ENCODE measurements around the gene ARID4B. TPM values are rescaled to one million over a fixed set of nuclear protein-coding genes. Genes with fewer than 3 reads are reported as not detected.
A peak's percentile ranks its signal among the peaks of the same experiment; 100 is the strongest.
"Not testable (repeated sequence)": the region's sequence is repeated elsewhere in the genome, so short reads cannot be mapped to it uniquely, and the experiment has no call there.

Gene ARID4B
- total RNA-seq, 1 donor: 254 TPM

DNA sequence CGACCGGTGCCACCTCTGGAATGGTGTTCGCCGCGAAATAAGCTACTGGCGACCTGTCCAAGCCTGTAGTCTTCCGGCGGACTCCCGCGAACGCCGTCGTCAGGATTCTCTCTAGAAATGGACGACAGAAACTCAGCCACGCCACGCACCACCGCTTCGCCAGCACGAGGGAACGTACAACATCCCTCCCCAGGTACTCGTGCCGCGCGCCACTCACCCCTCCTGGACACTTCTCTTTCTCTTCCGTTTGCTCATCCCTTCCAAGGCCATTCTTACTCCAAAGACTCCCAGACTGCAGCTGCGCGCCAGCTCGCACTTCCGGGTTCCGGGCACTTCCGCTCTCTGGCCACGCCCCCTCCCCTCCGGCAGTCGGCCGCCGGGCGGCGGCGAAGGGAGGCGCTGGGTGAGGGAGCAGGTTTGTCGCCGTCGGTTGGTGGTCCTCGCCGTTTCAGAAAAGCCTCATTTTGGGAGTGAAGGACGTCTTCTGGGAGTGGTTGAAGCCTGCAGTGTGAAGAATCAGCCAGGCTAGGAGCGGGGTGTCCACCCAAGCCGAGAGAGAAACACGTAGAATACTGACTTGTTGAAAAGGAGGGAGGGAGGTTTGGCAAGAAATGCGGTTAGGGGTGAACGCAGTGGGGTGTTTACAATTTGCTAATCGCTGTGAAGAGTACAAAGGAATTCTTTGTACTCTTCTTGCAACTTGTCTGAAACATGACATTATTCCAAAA lies 166.9 kb downstream of the ARID4B start, which contains the start of gene RBM34:
Gene RBM34 (minus strand): TSS at position 294 of the 728 bp plus-strand sequence. CDS start 24 bp downstream, at position 270.
- peak within 1 kb of the TSS; percentile 85 for H3K4me3 ChIP-seq (ENCODE audit: low read length)
- H3K4me1 ChIP-seq (ENCODE audit: insufficient read depth, low read length): peaks cover 26% of the 10 kb centered on the region
- H3K9me3 ChIP-seq (ENCODE audit: low read depth, low read length): no peaks in the 10 kb centered on the region
- no peaks in the 10 kb centered on the region for H3K27me3 ChIP-seq (ENCODE audit: insufficient read depth, low read length)

DNA sequence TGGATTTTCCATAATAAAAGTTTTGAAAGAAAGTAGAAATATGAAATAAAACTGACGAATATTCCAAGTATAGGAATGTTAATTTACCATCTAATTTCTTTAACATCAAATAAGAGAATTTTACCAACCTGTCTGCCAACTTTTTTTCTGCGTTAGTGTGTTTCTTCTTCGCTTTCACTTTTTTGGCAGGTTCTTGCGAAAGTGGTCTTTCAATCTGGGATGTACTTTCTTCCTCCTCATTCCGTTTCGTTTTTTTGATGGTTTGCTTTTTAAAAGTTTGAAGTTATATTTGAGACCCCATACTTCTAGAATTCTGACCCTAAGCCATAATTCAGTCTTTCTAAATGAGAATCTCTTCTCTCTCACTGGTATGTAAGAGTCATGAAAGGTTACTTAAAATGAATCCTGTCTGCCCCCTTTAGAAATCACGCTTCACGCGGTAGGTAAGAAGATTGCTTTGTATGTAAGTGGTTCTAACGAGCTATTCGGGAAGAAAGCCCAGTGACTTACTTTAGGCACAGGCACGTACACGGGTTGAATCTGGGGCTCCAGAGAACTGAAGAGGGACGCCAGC lies 167.5 kb downstream of the ARID4B start:
- peak overlapping the region; percentile 85 for H3K4me3 ChIP-seq (ENCODE audit: low read length)
- no peaks in the 10 kb centered on the region for H3K9me3 ChIP-seq (ENCODE audit: low read depth, low read length)
- H3K27me3 ChIP-seq (ENCODE audit: insufficient read depth, low read length): no peaks in the 10 kb centered on the region
- H3K4me1 ChIP-seq (ENCODE audit: insufficient read depth, low read length): peaks cover 26% of the 10 kb centered on the region

DNA sequence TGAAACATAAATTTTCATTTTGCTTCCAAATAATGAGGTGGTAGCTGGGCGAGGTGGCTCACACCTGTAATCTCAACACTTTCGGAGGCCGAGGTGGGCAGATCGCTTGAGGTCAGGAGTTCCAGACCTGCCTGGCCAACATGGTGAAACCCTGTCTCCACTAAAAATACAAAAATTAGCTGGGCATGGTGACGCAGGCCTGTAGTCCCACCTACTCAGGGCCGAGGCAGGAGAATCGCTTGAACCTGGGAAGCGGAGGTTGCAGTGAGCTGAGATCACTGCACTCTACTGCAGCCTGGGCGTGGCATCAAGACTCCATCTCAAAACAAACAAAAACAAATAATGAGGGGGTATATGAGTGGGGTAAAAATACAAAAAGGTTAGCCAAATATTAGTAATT lies 168.0 kb downstream of the ARID4B start:
- not testable (repeated sequence) for H3K27me3 ChIP-seq (ENCODE audit: insufficient read depth, low read length); H3K4me3 ChIP-seq (ENCODE audit: low read length); H3K9me3 ChIP-seq (ENCODE audit: low read depth, low read length)
- H3K4me1 ChIP-seq (ENCODE audit: insufficient read depth, low read length): peaks cover 26% of the 10 kb centered on the region

DNA sequence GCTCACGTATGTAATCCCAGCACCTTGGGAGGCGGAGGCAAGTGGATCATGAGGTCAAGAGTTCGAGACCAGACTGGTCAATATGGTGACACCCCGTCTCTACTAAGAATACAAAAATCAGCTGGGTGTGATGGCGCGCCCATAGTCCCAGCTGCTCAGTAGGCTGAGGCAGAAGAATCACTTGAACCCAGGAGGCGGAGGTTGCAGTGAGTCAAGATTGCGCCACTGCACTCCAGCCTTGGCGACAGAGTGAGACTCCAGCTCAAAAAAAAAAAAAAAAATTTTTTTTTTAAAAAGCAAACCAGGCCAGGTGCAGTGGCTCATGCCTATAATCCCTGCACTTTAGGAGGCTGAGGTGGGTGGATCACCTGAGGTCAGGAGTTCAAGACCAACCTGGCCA lies 168.7 kb downstream of the ARID4B start:
- not testable (repeated sequence) for H3K27me3 ChIP-seq (ENCODE audit: insufficient read depth, low read length); H3K9me3 ChIP-seq (ENCODE audit: low read depth, low read length); H3K4me3 ChIP-seq (ENCODE audit: low read length)
- H3K4me1 ChIP-seq (ENCODE audit: insufficient read depth, low read length): peaks cover 26% of the 10 kb centered on the region

DNA sequence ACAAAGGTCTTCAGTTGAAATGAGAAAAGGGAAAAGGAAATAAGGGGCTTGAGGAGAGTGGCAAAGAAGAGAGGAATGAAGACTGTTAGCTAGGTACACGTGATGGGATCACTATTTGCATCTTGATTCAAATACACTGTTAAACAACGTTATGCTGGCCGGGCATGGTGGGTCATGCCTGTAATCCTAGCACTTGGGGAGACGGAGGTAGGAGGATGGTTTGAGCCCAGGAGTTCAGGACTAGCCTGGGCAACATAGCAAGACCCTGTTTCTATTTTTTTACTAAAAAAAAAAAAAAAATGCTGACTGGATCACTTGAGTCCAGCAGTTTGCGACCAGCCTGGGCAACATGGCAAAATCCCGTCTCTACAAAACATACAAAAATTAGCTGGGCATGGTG lies 169.3 kb downstream of the ARID4B start:
- H3K4me3 ChIP-seq (ENCODE audit: low read length): no peak overlapping the region
- peaks cover 26% of the 10 kb centered on the region for H3K4me1 ChIP-seq (ENCODE audit: insufficient read depth, low read length)
- no peaks in the 10 kb centered on the region for H3K9me3 ChIP-seq (ENCODE audit: low read depth, low read length)

DNA sequence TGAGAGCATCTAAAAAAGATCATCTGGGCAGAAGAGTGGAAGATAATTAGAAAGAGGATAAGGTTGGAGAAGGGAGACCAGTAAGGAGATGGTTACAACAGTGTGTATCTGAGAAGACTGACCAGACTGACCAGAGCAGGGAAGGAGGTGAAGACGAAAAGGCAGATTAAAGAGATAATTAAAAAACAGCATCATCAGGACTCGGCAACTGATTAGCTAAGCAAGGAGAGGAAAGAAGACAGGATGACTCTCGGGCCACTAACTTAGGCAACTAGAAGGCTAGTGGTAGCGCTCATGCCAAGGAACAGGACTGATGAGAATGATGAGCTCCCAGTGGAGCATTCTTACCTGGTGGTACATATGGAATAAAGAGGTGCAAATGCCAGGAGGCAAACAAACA lies 170.8 kb downstream of the ARID4B start:
- Histone ChIP-seq H3K27me3 (ENCODE audit: insufficient read depth, low read length) (no peaks in the 10 kb centered on the region), H3K4me1 (ENCODE audit: insufficient read depth, low read length) (peaks cover 26% of the 10 kb centered on the region), H3K9me3 (ENCODE audit: low read depth, low read length) (no peaks in the 10 kb centered on the region), H3K4me3 (ENCODE audit: low read length) (no peak overlapping the region)

More for the DNA sequence above, 169.3 kb downstream of the ARID4B start:
- H3K27me3 ChIP-seq (ENCODE audit: insufficient read depth, low read length): no peaks in the 10 kb centered on the region

DNA sequence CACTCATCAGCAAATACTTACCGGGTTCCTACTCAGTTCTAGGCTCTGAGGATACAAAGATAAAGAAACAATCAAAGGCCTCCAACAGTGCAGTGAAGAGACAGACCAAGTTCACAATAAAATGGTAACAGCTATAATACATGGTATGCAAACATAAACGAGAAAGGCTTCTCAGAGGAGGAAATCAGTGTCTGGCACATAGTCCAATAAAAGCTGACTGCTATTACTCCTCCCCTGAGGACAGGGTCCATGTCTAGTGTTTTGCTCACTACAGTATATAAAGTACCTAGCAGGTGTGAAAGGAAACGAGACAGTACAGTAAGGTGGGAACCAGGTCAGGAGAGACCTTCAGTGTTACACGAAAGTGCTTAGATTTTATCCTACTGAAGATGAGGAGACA lies 171.2 kb downstream of the ARID4B start:
- H3K27me3 ChIP-seq (ENCODE audit: insufficient read depth, low read length): no peaks in the 10 kb centered on the region
- no peaks in the 10 kb centered on the region for H3K9me3 ChIP-seq (ENCODE audit: low read depth, low read length)
- H3K4me3 ChIP-seq (ENCODE audit: low read length): no peak overlapping the region
- peaks cover 23% of the 10 kb centered on the region for H3K4me1 ChIP-seq (ENCODE audit: insufficient read depth, low read length)

DNA sequence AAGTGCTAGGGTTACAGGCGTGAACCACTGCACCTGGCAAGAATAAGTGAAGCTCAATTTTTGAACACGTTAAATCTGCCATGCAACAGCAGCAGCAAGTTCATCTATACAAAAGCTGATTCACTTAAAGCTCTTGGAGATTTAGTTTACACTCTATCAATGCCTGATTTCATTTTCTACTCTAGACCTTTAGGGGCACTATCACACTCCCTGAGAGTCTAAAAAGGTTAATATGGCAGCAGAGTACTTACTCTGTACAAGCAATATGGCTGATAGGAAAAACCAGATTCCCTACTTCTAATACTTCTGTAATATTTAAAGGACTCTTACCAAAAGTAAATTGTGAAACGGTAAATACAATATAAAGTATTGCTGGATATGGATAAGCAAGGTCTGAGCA lies 171.7 kb downstream of the ARID4B start:
- peaks cover 20% of the 10 kb centered on the region for H3K4me1 ChIP-seq (ENCODE audit: insufficient read depth, low read length)
- no peaks in the 10 kb centered on the region for H3K9me3 ChIP-seq (ENCODE audit: low read depth, low read length)
- H3K4me3 ChIP-seq (ENCODE audit: low read length): no peak overlapping the region
- H3K27me3 ChIP-seq (ENCODE audit: insufficient read depth, low read length): no peaks in the 10 kb centered on the region

DNA sequence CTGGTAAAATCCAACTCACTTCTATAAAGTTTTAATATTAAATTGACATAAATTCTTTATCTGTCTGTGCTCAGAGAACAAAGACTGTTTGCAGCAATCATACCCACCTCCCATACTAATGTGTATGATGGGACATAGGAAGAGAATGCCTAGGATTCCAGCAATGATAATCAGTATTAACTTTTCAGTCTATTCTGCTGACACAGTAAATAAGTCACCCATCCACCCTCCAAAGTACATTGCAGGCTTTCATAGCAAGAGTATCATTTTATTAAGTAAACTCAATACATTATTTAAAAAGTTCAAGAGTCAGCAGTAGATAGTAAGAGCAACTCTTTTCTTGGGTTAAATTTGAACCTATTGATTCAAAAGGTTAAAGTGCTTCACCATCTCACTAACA lies 175.7 kb downstream of the ARID4B start:
- H3K4me1 ChIP-seq (ENCODE audit: insufficient read depth, low read length): no peaks in the 10 kb centered on the region
- H3K27me3 ChIP-seq (ENCODE audit: insufficient read depth, low read length): no peaks in the 10 kb centered on the region
- no peaks in the 10 kb centered on the region for H3K9me3 ChIP-seq (ENCODE audit: low read depth, low read length)
- no peak overlapping the region for H3K4me3 ChIP-seq (ENCODE audit: low read length)

DNA sequence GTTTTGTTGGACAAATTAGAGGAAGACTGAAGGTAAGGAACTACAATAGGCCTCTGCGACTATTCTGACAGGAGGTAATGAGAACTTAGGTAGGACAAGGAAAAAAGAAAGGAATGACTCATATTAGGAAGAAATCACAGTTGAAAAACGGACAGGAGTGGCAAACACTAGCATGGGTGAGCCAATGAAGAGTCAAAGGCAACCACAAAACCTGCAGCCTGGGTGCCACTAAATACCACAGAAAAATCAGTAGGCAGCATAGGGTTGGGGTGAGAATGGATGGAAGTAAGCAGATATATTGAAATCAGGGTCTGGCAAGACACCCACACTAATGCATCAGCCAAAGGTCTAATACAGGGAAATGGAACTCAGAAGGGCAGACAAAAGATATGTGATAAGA lies 176.9 kb downstream of the ARID4B start:
- no peaks in the 10 kb centered on the region for H3K27me3 ChIP-seq (ENCODE audit: insufficient read depth, low read length)
- no peaks in the 10 kb centered on the region for H3K9me3 ChIP-seq (ENCODE audit: low read depth, low read length)
- no peak overlapping the region for H3K4me3 ChIP-seq (ENCODE audit: low read length)
- H3K4me1 ChIP-seq (ENCODE audit: insufficient read depth, low read length): no peaks in the 10 kb centered on the region

DNA sequence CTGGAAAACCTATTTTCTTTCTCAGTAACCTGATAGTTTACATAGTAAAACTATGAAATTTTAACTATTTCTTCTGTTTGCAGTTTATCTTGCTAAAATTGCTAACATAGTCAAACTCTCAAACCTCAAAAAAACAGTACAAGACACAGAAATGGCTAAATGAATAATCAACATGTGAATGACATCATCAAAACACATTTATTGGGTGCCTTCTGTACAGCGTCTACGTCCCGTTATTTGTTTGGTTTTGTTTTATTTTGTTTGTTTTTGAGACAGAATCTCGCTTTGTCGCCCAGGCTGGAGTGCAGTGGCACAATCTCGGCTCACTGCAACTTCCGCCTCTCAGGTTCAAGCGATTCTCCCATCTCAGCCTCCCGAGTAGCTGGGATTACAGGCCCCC lies 178.2 kb downstream of the ARID4B start:
- no peaks in the 10 kb centered on the region for H3K9me3 ChIP-seq (ENCODE audit: low read depth, low read length)
- no peak overlapping the region for H3K4me3 ChIP-seq (ENCODE audit: low read length)
- no peaks in the 10 kb centered on the region for H3K4me1 ChIP-seq (ENCODE audit: insufficient read depth, low read length)
- no peaks in the 10 kb centered on the region for H3K27me3 ChIP-seq (ENCODE audit: insufficient read depth, low read length)

DNA sequence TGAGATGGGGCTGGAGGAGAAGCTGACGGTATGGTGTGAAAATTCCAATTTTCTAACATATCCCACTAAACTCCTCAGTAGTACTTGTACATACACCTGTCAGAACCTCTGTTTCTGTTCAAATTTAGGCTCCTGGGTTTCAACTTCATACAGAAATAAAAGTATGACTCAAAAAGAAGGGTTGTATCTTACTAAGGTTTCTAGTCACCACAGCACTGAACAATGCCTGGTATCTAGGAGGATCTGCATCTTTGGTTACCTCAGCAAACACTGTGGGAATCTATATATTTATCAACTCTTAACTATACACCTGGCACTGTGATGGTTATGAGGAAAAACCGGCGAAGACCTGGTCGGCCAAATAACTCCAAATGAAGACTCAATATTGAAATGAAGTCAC lies 180.7 kb downstream of the ARID4B start:
- Histone ChIP-seq H3K4me1 (ENCODE audit: insufficient read depth, low read length) (no peaks in the 10 kb centered on the region), H3K9me3 (ENCODE audit: low read depth, low read length) (no peaks in the 10 kb centered on the region)

DNA sequence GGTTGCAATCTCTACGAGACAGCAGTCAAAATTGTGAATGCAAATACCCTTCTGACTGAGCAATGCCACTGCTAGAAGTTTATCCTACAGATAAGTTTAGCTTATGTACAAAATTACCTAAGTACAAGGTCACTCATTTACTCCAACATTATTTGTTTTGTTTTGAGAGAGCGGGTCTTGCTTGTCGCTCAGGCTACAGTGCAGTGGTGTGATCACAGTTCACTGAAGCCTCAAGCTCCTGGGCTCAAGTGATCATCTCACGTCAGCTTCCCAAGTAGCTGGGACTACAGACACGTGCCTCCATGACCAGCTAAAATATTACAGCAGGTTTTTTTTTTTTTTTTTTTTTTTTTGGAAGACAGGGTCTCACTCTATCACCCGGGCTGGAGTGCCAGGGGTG lies 182.3 kb downstream of the ARID4B start:
- Histone ChIP-seq H3K4me3 (ENCODE audit: low read length) (no peak overlapping the region), H3K9me3 (ENCODE audit: low read depth, low read length) (no peaks in the 10 kb centered on the region), H3K4me1 (ENCODE audit: insufficient read depth, low read length) (no peaks in the 10 kb centered on the region), H3K27me3 (ENCODE audit: insufficient read depth, low read length) (no peaks in the 10 kb centered on the region)

More for the DNA sequence above, 180.7 kb downstream of the ARID4B start:
- Histone ChIP-seq H3K27me3 (ENCODE audit: insufficient read depth, low read length) (no peaks in the 10 kb centered on the region), H3K4me3 (ENCODE audit: low read length) (no peak overlapping the region)

DNA sequence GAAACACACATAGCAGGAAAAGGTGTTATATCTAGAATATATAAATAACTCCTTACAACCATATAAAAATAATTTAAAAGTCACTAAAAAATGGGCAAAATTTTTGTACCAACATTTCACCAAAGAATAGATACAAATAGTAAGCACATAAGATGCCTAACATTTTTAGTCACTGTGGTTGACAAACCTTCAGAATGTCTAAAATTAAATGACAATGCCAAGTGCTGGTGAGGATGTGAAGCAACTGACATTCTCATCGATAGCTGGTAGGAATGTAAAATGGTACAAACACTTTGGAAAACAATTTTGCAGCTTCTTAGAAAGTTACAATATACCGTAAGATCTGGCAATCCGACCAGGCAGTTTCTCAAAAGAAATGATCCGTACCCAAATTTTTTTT lies 185.0 kb downstream of the ARID4B start:
- Histone ChIP-seq H3K4me3 (ENCODE audit: low read length) (no peak overlapping the region), H3K9me3 (ENCODE audit: low read depth, low read length) (no peaks in the 10 kb centered on the region), H3K4me1 (ENCODE audit: insufficient read depth, low read length) (no peaks in the 10 kb centered on the region), H3K27me3 (ENCODE audit: insufficient read depth, low read length) (no peaks in the 10 kb centered on the region)

DNA sequence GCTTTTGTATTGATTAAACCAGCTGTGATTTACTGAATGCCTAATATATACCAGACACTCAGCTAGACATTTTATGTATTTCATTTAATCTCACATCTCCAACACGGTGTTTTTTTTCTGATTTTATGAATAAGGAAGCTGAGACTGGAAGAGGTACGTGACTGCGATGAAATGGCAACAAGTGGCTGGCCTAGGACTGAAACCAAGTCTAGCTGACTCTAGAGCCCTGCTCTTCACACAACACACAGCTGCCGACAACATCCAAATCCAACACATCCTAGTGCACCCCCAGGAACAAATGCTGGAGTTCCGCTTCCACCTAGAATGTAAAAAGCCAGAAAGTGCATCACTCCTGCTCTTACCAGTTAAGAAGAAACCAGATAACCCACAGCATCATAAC lies 188.7 kb downstream of the ARID4B start:
- Histone ChIP-seq H3K4me1 (ENCODE audit: insufficient read depth, low read length) (no peaks in the 10 kb centered on the region), H3K4me3 (ENCODE audit: low read length) (no peak overlapping the region), H3K27me3 (ENCODE audit: insufficient read depth, low read length) (no peaks in the 10 kb centered on the region), H3K9me3 (ENCODE audit: low read depth, low read length) (no peaks in the 10 kb centered on the region)

DNA sequence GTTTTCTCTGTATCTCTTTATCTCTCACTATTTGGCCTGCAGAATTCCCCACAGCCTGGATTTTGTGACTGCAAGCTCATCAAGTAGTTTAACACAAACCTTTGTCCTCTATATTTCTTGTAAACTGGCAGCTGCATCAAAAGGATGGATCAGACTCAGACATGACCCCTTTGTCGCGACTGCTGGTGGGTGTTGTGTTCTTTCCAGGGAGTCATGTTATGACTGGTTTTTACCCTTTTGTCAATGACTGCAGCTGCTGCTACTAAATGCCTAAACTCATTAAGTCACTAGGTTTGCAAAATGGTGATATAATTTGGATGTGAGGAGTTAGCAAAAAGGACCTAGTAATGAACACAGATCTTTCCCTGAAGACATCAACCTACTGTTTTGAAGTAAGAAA lies 189.2 kb downstream of the ARID4B start:
- Histone ChIP-seq H3K4me1 (ENCODE audit: insufficient read depth, low read length) (no peaks in the 10 kb centered on the region), H3K27me3 (ENCODE audit: insufficient read depth, low read length) (no peaks in the 10 kb centered on the region), H3K4me3 (ENCODE audit: low read length) (no peak overlapping the region), H3K9me3 (ENCODE audit: low read depth, low read length) (no peaks in the 10 kb centered on the region)
